ENCODE measurements around the gene RABGAP1L.
A peak's percentile ranks its signal among the peaks of the same experiment; 100 is the strongest.

Gene RABGAP1L

DNA sequence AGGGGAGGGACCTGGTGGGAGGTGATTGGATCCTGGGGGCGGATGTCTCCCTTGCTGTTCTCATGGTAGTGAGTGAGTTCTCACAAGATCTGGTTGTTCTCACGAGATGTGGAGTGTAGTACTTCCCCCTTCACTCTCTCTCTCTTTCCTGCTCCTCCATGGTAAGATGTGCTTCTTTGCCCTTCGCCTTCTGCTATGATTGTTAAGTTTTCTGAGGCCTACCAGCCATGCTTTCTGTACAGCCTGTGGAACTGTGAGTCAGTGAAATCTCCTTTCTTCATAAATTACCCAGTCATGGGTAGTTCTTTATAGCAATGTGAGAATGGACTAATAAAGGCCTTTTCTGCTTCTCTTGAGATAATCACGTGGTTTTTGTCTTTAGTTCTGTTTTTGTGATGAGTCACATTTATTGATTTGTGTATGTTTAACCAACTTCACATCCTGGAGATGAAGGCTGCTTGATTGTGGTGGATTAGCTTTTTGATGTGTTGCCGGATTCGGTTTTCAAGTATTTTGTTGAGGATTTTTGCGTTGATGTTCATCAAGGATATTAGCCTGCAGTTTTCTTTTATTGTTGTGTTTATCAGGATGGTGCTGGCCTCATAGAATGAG lies 45.5 kb downstream of the RABGAP1L start:
- DNase-seq, result no peak

- DNase-seq, result no peak
These were observed 47.0 kb downstream of the RABGAP1L start for GRCh38 chr1:174206148-174206836.

DNA sequence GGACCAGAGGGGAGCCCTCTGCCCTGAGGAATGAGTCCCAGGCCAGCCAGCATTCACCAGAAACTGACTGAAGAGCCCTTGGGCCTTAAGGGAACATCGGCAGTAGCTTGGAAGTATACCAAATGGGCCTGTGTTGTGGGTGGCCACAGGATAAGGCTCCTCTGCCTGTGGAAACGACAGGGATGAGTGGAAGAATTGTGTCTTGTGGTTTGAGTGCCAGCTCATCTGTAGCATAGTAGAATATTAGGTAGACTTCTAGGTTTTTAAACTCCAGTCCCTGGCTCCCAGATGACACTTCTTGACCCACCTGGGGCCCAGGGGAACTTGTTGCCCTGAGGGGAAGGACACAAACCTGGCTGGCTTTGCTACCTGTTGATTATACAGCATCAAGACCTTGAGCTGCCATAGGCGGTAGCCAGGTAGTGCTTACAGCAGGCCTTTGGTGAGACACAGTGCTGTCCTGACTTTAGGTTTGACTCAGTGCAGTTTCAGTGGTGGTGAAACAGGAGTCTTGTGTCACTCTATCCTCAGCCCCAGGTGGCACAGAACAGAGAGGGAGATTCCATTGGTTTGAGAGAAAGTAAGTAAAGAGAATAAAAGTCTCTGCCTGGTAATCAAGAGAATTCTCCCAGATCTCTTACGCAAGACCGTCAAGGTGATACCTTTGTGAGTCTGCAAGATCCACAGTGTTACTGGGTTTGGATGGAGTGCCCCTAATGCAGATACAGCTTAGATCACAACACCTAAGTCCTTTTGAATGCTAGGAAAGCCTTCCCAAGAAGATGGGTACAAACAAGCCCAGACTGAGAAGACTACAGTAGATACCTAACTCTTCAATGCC lies 50.2 kb downstream of the RABGAP1L start:
- no peak for DNase-seq

DNA sequence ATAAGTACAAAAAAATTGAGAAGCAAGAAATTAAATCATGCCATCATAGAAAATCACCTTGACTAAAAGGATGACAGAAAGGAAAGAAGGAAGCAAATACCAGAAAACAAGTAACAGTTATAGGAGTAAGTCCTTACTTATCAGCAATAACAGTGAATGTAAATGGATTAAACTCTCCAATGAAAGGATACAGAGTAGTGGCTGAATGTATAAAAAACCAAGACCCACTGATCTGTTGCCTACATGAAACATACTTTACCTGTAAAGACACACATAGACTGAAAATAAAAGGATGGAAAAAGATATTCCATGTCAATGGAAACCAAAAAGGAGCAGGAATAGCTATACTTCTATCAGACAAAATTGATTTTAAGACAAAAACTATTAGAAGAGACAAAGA lies 52.2 kb downstream of the RABGAP1L start:
- no peak for DNase-seq

DNA sequence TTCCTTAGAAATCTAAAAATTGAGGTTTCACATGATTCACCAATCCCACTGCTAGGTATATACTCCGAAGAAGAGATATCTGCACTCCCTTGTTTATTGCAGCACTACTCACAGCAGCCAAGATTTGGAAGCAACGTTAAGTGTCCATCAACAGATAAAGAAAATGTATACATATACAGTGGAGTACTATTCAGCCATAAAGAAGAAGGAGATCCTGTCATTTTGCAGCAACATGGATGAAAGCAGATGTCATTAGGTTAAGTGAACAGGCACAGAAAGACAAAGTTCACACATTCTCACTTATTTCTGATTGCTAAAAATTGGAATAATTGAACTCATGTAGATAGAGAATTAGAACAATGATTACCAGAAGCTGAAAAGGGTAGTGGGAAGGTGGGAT lies 56.4 kb downstream of the RABGAP1L start:
- no peak for DNase-seq

DNA sequence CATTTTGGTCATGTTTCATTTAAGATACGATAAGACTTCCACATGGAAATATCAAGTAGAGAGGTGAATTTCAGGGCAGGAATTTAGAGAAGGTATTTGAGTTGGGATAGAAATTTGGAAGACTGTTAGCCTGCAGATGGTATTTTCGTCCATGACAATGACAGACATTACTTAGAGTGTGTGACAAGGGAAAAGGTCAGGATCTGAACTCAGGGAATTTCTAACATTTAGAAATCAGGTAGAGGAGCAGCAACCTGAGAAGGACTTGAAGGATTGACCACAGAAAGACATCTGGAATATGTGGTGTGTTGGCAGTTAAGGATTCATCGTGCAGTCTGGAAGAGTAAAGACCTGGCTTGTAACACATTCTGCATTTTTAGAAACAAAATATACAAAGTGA lies 57.9 kb downstream of the RABGAP1L start:
- DNase-seq, result no peak

DNA sequence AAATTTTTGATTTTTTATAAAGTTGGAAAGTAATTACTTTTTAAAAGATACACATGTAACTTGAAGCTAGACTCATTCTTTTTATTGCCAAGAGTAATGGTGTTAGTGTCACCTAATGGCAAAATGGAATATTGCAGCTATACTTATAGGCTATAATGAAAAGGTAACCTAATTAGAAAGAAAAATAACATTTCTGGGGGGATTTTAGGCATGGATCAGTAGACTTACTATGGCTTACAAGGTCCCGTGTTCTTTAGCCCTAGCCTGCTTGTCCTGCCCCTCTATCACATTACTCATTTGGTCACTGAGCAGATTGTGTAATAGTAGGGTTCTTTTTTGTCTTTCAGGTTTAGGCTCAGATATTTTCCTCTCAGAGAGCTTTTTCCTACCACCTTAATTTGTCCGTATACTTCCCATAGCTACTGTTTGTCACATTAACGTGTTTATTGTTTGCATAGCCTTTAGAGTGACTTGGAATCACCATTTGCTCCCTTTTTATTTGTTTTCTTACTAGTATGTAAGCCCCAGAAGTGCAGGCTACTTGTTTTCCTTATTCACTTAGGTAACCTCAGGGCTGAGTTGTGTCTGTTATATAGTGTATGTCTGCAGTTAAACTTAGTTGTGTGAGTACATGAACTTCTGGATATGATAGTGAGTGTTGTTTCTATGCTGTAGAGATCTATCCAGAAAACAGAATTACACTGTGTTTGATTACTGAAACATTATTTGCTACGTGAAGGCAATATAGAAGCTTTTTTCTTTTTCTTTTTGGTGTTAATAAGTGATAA lies 58.7 kb downstream of the RABGAP1L start:
- peak; percentile 41 for DNase-seq

- DNase-seq, result no peak
These were observed 59.7 kb downstream of the RABGAP1L start for GRCh38 chr1:174218983-174219382.

GRCh38 chr1:174219606-174220370 lies 60.5 kb downstream of the RABGAP1L start:
- DNase-seq, result no peak

DNA sequence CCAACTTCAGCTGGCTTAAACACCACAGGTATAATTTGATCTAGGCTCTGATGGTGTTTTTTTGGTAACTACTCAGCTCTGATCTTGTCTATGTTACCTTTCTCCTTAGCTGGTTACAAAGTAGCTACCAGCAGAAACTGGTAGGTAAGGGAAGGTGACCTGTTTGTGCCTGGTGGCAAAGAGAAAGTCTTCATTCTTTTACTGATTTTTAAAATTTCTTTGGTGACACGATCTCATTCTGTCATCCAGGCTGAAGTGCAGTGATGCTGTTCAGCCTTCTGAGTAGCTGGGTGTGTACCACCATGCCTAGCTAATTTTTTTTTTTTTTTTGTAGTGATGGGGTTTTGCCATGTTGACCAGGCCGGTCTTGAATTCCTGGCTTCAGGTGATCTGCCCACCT lies 62.4 kb downstream of the RABGAP1L start:
- no peak for DNase-seq

- no peak for DNase-seq
These were observed 63.0 kb downstream of the RABGAP1L start for GRCh38 chr1:174222166-174222949.

DNA sequence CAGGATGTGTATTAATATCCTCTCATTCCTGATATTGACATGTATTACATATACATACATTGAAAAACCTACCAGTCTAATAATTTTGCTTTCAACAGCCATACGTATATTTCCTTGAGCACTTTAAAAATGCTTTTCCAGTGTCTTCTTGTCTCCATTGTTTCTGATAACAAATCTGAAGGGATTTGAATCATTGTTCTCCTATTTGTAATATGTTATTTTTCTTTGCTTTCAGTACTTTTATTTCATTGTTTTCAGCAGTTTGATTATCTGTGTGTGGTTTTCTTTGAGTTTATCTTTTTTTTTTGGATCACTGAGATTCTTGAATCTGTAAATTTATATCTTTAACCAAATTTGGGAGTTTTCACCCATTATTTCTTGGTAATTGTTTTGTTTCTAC lies 65.3 kb downstream of the RABGAP1L start:
- DNase-seq, result no peak

DNA sequence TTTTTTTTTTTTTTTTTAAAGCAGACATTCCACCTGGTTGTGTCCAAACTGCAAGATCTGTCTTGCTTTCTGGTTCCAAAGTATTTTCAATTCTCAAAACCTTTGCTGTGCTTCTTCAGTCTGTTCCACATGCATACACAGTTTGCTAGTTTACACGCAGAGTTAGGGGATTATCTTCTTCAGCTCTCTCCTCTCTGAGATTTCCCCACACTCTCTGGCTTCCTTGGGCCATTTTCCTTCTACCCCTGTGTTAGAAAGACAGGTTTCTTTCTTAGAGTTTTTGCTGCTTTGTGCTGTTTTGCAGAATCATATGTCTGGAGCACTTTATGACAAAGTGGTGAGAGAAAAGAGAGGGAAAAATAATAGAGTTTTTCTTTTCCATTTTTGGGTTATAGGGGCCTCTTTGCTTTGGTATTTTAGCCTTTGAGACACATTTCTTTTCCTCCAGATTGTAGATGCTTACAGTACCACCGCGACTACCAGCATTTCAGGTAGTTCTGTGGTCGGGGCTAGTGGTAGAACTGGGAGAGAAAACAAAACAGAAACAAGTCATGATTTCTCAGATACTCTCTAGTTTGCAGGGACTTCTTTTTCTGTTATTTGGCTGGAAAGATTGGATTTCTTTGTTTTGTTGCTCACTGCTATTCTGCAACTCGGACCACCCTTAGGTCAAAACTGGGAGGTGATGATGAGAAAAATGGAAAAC lies 66.3 kb downstream of the RABGAP1L start:
- DNase-seq, result no peak

- no peak for DNase-seq
These were observed 71.1 kb downstream of the RABGAP1L start for GRCh38 chr1:174230399-174230798.

GRCh38 chr1:174232761-174233160 lies 73.4 kb downstream of the RABGAP1L start:
- no peak for DNase-seq

DNA sequence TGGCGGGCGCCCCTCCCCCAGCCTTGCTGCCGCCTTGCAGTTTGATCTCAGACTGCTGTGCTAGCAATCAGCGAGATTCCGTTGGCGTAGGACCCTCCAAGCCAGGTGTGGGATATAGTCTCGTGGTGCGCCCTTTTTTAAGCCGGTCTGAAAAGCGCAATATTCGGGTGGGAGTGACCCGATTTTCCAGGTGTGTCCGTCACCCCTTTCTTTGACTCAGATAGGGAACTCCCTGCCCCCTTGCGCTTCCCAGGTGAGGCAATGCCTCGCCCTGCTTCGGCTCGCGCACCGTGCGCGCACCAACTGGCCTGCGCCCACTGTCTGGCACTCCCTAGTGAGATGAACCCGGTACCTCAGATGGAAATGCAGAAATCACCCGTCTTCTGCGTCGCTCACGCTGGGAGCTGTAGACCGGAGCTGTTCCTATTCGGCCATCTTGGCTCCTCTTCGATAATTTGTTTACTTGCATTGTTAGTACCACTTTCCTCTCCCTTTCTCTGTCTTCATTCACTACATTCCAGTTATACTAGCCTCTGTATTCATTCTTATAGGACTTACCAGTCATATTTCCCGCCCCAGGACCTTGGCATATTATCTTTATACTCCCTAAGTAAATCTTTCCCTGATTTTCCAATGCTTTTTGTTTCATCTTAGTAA lies 79.7 kb downstream of the RABGAP1L start:
- DNase-seq, result peak; percentile 34

GRCh38 chr1:174239541-174239940 lies 80.2 kb downstream of the RABGAP1L start:
- no peak for DNase-seq

- DNase-seq, result no peak
These were observed 83.5 kb downstream of the RABGAP1L start for GRCh38 chr1:174242856-174243255.

- DNase-seq, result no peak
These were observed 84.2 kb downstream of the RABGAP1L start for GRCh38 chr1:174243451-174244000.

DNA sequence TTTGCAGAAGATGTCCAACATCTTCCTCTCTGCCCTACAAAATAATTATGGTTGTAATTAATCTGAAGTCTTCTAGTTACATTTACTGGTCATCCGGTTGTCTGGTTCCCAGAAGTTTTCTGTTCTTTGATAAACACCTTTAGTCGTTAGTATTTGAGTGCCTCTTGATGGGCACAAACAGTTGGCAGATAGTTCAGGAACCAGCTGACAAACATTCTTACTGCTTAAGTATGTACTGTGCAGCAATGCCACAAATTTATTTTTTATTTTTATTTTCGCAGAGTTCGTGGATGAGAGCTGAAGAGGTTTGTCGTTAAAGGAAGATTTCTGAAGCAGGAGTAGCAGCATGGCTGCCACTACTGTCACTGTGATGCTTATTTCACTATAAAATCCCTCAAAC lies 84.7 kb downstream of the RABGAP1L start:
- no peak for DNase-seq

Measured in NCI-H345 (cell line).